SK-MEL-5 (cell line): Measurements from ENCODE around the gene HDAC11. TPM values are rescaled to one million over a fixed set of nuclear protein-coding genes. Genes with fewer than 3 reads are reported as not detected.

Experiments used
- DNase-seq: peaks from one replicate; pipeline ENCODE4 v3.0.0-alpha.2; 2016; ENCODE audit warnings: low read depth, low spot score
- in situ Hi-C: cut with HindIII; loops from 2 replicates; pipeline ENCODE4 v1.10.0; 2016; ENCODE audit warnings: low sequenced_read_pairs, high pct_unique_total_duplicates, low pct_unique_long_range_greater_than_20kb
- small RNA-seq, 2 experiments: library from RNA; depleted of rRNA; stranded (forward); fragments of <200 nt; gene quantifications; one replicate each; pipeline ENCODE3, GENCODE V24; 2014
- total RNA-seq: library from RNA; depleted of rRNA; stranded (reverse); fragments of >200 nt; shearing (Covaris generic); gene quantifications from 2 replicates; pipeline ENCODE4 v1.2.3, GENCODE V29; 2014; rRNA removed

The HDAC11 gene
- total RNA-seq, 1 experiment from 2014 or later: 12.5 TPM

GRCh38 chr3:13544951-13545651 lies 65.0 kb downstream of the HDAC11 start:
- in situ Hi-C loops: no loop called here
- no peak for DNase-seq

GRCh38 chr3:13545952-13546454 lies 65.9 kb downstream of the HDAC11 start:
- in situ Hi-C loops: no loop called here
- DNase-seq: no peak

GRCh38 chr3:13546667-13547171 lies 66.6 kb downstream of the HDAC11 start:
- no peak for DNase-seq
- in situ Hi-C loops: no loop called here

GRCh38 chr3:13547591-13548371 lies 67.7 kb downstream of the HDAC11 start:
- in situ Hi-C loops: no loop called here

GRCh38 chr3:13548696-13549622 lies 68.9 kb downstream of the HDAC11 start, which contains the start of gene FBLN2:
TSS of gene FBLN2 (plus strand) at chr3:13549125. CDS start at chr3:13570356, 21,231 bp downstream.
- in situ Hi-C loops: no loop called here
- peak; percentile 15 for DNase-seq

More at GRCh38 chr3:13547591-13548371, 67.7 kb downstream of the HDAC11 start:
- no peak for DNase-seq

GRCh38 chr3:13549623-13550422 lies 69.7 kb downstream of the HDAC11 start:
- DNase-seq: no peak
- in situ Hi-C loops: no loop called here

GRCh38 chr3:13550423-13550690 lies 70.3 kb downstream of the HDAC11 start:
- in situ Hi-C loops: no loop called here
- no peak for DNase-seq

- no peak for DNase-seq
- in situ Hi-C loops: no loop called here
Measured at GRCh38 chr3:13550791-13551360, 70.8 kb downstream of the HDAC11 start.

- in situ Hi-C loops: no loop called here
- DNase-seq: no peak
Measured at GRCh38 chr3:13552857-13553652, 72.9 kb downstream of the HDAC11 start.

GRCh38 chr3:13553686-13554085 lies 73.6 kb downstream of the HDAC11 start:
- in situ Hi-C loops: no loop called here
- no peak for DNase-seq

GRCh38 chr3:13555753-13556152 lies 75.6 kb downstream of the HDAC11 start:
- DNase-seq: no peak
- in situ Hi-C loops: no loop called here

Small RNAs within 50 kb of the gene (small RNA-seq; reads per million reads assigned to genes)
- 0 reads per million in 2 experiments for gene AC027124.2

Other genes starting within 250 kb of the HDAC11 start
- gene NUP210, start 60.0 kb upstream of the HDAC11 start, total RNA-seq: 14.9 and 19.4 TPM in 2 replicates
- gene FBLN2, start 68.8 kb downstream of the HDAC11 start, total RNA-seq: 0.51 and 1.8 TPM in 2 replicates